GM18867 (cell line): ENCODE results near the gene LRP1-AS.

Source experiments
- ATAC-seq: cut with Tn5 transposase; IDR thresholded peaks from one replicate; pipeline ENCODE4 v1.9.1; 2021; ENCODE audit warnings: mild to moderate bottlenecking, moderate library complexity; ENCODE audit not compliant: unreplicated experiment

The LRP1-AS gene

GRCh38 chr12:57146961-57147944, at the start of gene LRP1-AS:
Gene LRP1-AS, minus strand, starts transcription at chr12:57147619.
- no peak for ATAC-seq

DNA sequence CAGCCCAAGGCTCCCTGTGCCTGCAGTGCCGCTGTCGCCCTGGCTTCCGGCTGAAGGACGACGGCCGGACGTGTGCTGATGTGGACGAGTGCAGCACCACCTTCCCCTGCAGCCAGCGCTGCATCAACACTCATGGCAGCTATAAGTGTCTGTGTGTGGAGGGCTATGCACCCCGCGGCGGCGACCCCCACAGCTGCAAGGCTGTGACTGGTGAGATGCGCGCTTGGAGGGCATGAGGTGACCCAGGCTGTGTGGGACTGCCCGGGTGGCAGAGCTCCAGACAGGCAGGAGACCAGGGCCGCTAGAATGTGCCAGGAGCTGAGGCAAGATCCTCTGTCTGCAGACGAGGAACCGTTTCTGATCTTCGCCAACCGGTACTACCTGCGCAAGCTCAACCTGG, 49.5 kb upstream of the LRP1-AS start:
- no peak for ATAC-seq

GRCh38 chr12:57196439-57196838, 49.0 kb upstream of the LRP1-AS start:
- no peak for ATAC-seq

- ATAC-seq = no peak
These were observed 48.4 kb upstream of the LRP1-AS start for GRCh38 chr12:57195611-57196371.

DNA sequence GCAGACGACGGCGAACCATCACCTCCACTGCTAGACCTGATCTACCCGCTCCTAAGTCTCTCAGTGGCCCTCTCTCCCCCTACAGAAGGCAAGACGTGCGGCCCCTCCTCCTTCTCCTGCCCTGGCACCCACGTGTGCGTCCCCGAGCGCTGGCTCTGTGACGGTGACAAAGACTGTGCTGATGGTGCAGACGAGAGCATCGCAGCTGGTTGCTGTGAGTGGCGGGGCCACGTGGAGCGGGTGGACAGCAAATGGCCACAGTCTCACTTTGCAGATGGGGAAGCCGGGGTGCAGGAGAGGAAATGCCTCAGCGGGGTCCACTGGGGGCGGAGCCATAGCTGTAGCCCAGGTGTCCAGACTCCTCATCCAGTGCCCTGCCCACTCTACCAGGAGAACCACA, 47.8 kb upstream of the LRP1-AS start:
- ATAC-seq = no peak

GRCh38 chr12:57194253-57194652, 46.8 kb upstream of the LRP1-AS start:
- ATAC-seq = no peak

DNA sequence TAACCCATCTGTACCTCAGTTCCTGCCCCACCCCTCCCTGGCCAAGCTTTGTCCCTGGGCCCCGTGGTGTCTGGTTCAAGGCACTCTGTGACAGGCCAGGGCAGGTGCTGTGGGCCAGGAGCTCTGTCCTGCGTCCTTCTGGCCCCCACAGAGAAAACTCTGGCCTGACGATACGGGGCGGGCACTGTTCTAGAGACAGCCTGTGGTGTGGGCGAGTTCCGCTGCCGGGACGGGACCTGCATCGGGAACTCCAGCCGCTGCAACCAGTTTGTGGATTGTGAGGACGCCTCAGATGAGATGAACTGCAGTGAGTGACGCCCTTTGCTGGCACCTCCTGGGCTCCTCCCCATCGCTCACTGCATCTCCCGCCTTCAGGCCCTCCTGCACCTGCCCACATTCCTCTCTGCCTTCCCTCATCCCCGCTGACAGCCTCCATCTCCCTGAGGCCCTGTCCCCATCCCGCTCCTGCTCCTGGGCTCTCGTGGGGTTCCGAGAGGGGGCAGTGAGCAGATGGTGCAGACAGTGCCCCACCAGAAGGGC, 46.4 kb upstream of the LRP1-AS start:
- no peak for ATAC-seq

DNA sequence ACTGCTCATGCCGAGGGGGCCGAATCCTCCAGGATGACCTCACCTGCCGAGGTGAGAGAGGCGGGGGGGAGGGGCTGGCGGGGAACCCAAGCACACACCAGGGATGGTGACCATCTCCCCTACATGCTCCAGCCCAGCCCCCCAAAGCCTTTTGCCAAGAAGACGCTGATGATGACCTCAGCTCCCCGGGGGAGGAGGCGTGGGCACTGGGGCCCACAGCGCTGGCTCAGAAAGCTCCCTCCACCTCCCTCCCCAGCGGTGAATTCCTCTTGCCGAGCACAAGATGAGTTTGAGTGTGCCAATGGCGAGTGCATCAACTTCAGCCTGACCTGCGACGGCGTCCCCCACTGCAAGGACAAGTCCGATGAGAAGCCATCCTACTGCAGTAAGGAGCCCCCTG, 45.5 kb upstream of the LRP1-AS start:
- no peak for ATAC-seq

DNA sequence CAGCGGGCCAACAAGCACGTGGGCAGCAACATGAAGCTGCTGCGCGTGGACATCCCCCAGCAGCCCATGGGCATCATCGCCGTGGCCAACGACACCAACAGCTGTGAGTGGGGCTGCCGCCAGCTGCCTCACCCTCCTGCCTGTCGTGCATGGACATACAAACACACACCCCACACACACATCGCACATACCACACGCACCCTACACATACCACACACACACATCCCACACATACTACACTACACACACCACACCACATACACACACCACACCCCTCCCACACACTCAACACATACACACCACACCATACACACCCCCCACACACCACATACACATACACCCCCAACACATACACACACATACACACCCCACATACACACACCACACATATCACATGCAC, 44.0 kb upstream of the LRP1-AS start:
- ATAC-seq = no peak

DNA sequence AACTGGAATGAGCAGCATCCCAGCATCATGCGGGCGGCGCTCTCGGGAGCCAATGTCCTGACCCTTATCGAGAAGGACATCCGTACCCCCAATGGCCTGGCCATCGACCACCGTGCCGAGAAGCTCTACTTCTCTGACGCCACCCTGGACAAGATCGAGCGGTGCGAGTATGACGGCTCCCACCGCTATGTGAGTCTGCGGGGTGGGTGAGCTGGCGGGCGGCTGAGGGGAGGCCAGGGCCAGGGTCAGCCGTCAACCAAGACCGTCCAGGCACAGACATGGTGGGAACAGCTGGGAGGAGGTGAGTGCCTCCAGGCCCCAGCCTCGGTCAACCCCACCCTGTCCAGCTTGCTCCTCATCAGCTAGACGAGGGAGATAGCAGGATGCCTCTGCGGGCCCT, 43.4 kb upstream of the LRP1-AS start:
- ATAC-seq = no peak

GRCh38 chr12:57190037-57190436, 42.6 kb upstream of the LRP1-AS start:
- ATAC-seq = no peak

DNA sequence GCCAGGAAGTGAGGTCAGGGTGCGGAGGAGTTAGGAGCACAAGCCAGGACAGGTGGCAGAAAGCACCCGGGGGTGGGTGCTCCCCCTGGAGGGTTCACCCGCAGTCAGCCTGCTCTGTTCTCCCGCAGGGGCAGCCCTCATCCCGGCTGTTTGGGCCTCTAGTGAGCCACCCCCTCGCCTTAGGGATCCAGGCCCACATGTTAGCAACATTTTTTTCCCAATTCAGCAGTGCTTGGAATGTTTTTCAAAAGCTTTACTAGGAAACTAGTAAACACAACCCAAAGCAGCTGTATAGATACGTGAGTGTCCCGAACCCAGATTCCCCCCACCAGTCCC, 40.6 kb upstream of the LRP1-AS start:
- ATAC-seq = no peak

- ATAC-seq = no peak
These were observed 40.0 kb upstream of the LRP1-AS start for GRCh38 chr12:57187222-57188089.

DNA sequence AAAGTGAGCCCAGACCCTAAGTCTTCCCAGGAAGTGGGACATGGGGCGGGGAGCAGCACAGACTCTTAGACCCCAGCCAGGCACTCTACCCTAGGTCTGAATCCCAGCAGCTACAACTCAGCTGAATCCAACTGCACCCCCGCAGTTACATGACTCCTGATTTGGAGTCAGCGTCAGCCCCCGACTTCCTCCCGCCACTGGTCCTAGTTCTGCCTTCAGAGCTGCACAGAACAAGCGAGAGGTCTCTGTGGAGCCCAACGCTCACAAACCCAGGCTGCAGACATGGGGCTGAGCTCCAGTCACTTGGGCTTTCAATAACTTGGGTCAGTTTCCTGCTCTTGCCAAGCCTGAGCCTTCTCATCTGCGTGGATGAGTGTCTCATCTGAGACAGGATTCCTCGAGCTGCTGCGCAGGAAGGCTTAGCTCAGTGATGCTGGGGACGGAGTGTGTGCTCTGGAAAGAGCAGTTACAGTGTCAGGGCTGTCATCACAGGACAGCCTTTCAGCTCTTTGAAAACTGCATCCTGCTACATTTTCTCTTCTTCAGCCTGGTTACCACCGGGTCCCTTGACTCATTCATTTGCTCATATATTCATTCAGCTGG, 38.6 kb upstream of the LRP1-AS start:
- no peak for ATAC-seq

- no peak for ATAC-seq
These were observed 38.0 kb upstream of the LRP1-AS start for GRCh38 chr12:57185403-57185802.

DNA sequence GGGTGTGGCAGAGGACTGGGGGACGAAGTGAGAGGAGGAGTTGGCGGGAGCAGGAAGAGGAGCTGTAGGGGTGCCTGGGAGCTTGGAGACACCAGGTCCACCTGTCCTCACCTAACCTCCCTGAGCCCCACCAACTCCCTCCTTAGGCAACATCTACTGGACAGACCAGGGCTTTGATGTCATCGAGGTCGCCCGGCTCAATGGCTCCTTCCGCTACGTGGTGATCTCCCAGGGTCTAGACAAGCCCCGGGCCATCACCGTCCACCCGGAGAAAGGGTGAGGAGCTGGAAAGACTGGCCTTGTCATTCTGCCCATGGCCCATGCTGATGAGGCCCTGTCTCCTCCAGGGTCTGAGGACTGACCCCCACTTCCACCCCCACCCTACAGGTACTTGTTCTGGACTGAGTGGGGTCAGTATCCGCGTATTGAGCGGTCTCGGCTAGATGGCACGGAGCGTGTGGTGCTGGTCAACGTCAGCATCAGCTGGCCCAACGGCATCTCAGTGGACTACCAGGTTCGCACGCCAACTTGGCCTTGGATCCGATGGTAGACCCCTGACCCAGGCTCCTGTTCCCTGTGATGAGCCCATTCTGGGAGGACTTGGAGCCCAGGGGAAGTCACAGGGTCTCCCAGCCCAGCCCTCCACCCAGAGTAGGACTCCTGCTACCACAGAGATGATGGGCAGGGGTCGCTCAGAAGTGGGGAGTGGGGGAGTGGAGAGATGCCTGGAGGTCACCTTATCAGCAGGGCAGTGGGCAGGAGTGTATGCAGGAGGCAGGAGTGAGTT, 36.7 kb upstream of the LRP1-AS start:
- ATAC-seq = no peak

GRCh38 chr12:57182918-57183575, 35.6 kb upstream of the LRP1-AS start:
- ATAC-seq = peak; percentile 91

GRCh38 chr12:57181561-57182155, 34.2 kb upstream of the LRP1-AS start:
- ATAC-seq = no peak

GRCh38 chr12:57181072-57181471, 33.7 kb upstream of the LRP1-AS start:
- no peak for ATAC-seq
